ENCODE results near the gene PIK3R3. TPM values are rescaled to one million over a fixed set of nuclear protein-coding genes. Genes with fewer than 3 reads are reported as not detected.

The PIK3R3 gene
- total RNA-seq, 2 donors from 2014 or later: 8.2 TPM

GRCh38 chr1:46087891-46088290 is 44.5 kb downstream of the PIK3R3 start:
- no peaks in the 10 kb centered on the region for H3K36me3 ChIP-seq
- DNase-seq: no peak
- H3K27ac ChIP-seq: no peak overlapping the region
- no peak overlapping the region for H3K4me3 ChIP-seq
- no peak overlapping the region for H3K9ac ChIP-seq (ENCODE audit: low read depth in 2 of 2, low read length in 2 of 2)
- H3K9me3 ChIP-seq: no peaks in the 10 kb centered on the region
- no peaks in the 10 kb centered on the region for H3K27me3 ChIP-seq
- H3K4me1 ChIP-seq: no peaks in the 10 kb centered on the region
- intact Hi-C loops (cut with DNase I): no loop called here
- TF ChIP-seq CTCF (IDR thresholded peaks at IDR 0.05): no peak

GRCh38 chr1:46086576-46086975 is 45.9 kb downstream of the PIK3R3 start:
- no peaks in the 10 kb centered on the region for H3K36me3 ChIP-seq
- H3K4me3 ChIP-seq: no peak overlapping the region
- no peaks in the 10 kb centered on the region for H3K9me3 ChIP-seq
- DNase-seq: no peak
- no peak for TF ChIP-seq CTCF (IDR thresholded peaks at IDR 0.05)
- H3K27ac ChIP-seq: no peak overlapping the region
- intact Hi-C loops (cut with DNase I): no loop called here
- no peaks in the 10 kb centered on the region for H3K4me1 ChIP-seq
- H3K27me3 ChIP-seq: no peaks in the 10 kb centered on the region
- H3K9ac ChIP-seq (ENCODE audit: low read depth in 2 of 2, low read length in 2 of 2): no peak overlapping the region

GRCh38 chr1:46084553-46085451 is 47.6 kb downstream of the PIK3R3 start:
- Histone ChIP-seq H3K9me3 (no peaks in the 10 kb centered on the region), H3K4me3 (no peak overlapping the region), H3K9ac (ENCODE audit: low read depth in 2 of 2, low read length in 2 of 2) (no peak overlapping the region), H3K27ac (no peak overlapping the region), H3K27me3 (no peaks in the 10 kb centered on the region), H3K4me1 (no peaks in the 10 kb centered on the region), H3K36me3 (no peaks in the 10 kb centered on the region)
- intact Hi-C loops (cut with DNase I): no loop called here
- TF ChIP-seq CTCF (IDR thresholded peaks at IDR 0.05): no peak
- DNase-seq: no peak

- no peak for DNase-seq
- no peaks in the 10 kb centered on the region for H3K4me1 ChIP-seq
- H3K27ac ChIP-seq: no peak overlapping the region
- no peaks in the 10 kb centered on the region for H3K27me3 ChIP-seq
- H3K9me3 ChIP-seq: no peaks in the 10 kb centered on the region
- no peak for TF ChIP-seq CTCF (IDR thresholded peaks at IDR 0.05)
- H3K36me3 ChIP-seq: no peaks in the 10 kb centered on the region
- H3K9ac ChIP-seq (ENCODE audit: low read depth in 2 of 2, low read length in 2 of 2): no peak overlapping the region
- no peak overlapping the region for H3K4me3 ChIP-seq
- intact Hi-C loops (cut with DNase I): no loop called here
Observed at GRCh38 chr1:46083579-46083978, 48.9 kb downstream of the PIK3R3 start.

GRCh38 chr1:46081619-46082018 is 50.8 kb downstream of the PIK3R3 start:
- no peak for TF ChIP-seq CTCF (IDR thresholded peaks at IDR 0.05)
- H3K9ac ChIP-seq (ENCODE audit: low read depth in 2 of 2, low read length in 2 of 2): no peak overlapping the region
- H3K36me3 ChIP-seq: no peaks in the 10 kb centered on the region
- H3K27ac ChIP-seq: no peak overlapping the region
- no peaks in the 10 kb centered on the region for H3K9me3 ChIP-seq
- no peak overlapping the region for H3K4me3 ChIP-seq
- H3K4me1 ChIP-seq: no peaks in the 10 kb centered on the region
- no peaks in the 10 kb centered on the region for H3K27me3 ChIP-seq
- intact Hi-C loops (cut with DNase I): no loop called here
- DNase-seq: no peak

Measured in colonic mucosa (tissue), 4 donors.